GM11168 (cell line): ENCODE measurements around the gene TRAF3IP3.

ENCODE experiments used
- in situ Hi-C: fragments of 300-500 bp; cut with MboI; formaldehyde crosslinking; loops from one replicate; pipeline ENCODE4 v1.12.0; 2022; ENCODE audit warnings: low sequenced_read_pairs; ENCODE audit not compliant: unreplicated experiment

Gene TRAF3IP3, protein sequence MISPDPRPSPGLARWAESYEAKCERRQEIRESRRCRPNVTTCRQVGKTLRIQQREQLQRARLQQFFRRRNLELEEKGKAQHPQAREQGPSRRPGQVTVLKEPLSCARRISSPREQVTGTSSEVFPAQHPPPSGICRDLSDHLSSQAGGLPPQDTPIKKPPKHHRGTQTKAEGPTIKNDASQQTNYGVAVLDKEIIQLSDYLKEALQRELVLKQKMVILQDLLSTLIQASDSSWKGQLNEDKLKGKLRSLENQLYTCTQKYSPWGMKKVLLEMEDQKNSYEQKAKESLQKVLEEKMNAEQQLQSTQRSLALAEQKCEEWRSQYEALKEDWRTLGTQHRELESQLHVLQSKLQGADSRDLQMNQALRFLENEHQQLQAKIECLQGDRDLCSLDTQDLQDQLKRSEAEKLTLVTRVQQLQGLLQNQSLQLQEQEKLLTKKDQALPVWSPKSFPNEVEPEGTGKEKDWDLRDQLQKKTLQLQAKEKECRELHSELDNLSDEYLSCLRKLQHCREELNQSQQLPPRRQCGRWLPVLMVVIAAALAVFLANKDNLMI

DNA sequence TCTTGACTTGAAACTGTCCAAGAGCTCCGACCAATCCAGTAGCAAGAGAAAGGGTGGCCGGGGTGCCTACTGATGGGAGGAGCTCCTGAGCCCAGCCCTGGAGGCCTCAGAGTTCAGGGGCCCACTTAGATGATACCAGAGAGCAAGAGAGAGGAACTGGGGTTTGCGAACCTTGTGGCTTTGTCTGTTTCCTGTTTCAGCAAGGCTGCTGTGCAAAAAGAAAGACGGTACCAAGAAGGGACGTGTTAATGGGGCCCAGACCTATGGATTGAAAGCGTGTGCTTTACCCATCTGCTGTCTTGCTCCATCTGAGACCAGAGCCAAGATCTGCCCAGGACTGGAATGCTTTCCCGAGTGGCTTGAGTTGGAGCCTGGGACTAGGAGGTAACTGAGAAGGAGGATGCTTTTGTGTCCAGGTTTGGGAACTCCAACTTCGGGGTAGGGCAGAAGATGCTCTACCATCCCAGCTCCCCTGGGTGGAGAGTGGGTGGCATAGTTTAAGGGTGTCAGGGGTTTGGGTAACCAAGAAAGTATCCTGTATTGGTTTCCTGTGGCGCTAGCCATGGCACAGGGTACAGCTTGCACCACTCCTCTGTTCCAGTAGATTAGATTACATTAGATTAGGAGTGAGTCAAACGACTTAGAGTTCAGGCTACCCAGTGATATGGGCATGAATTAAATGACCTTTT, at the start of gene TRAF3IP3:
TRAF3IP3 (plus strand) TSS at position 128 of the 689 bp plus-strand sequence. CDS start 3,987 bp downstream, outside the sequence.
- in situ Hi-C loops, result no loop called here

DNA sequence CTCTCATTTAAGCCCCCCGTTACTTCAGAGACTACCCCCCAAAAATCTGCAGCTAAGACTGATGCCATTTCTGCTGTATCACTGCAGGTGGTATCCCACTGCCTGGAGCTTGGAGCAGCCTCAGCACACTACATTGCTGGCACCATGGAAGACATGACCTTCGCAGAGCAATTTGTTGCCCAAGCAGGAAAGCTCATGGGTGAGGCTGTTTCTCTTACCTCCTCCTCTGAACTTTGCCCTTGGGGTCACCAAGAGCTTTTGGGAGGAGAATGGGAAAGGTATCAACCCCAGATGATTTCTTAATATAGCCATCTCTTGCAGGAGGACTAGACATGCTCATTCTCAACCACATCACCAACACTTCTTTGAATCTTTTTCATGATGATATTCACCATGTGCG, 49.2 kb upstream of the TRAF3IP3 start:
- in situ Hi-C loops, result no loop called here

DNA sequence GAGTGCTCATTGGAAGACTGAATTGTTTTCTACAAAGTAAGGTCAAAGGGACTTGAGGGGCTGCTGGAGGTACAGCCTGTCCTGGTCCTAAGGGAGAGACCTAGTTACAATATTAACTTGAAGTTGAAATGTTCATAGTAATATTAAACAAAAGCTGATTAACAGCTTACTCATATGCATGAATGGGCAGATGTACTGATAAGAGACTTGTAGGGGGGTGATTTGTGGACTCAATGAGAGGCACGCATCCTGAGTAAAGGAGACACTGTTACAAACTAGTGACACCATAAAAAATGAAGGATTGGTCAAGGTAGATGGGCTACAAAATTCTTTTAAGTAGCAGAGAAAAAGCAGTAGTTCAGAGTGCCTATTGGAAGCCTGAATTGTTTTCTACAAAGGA, 48.5 kb upstream of the TRAF3IP3 start:
- in situ Hi-C loops, result no loop called here

DNA sequence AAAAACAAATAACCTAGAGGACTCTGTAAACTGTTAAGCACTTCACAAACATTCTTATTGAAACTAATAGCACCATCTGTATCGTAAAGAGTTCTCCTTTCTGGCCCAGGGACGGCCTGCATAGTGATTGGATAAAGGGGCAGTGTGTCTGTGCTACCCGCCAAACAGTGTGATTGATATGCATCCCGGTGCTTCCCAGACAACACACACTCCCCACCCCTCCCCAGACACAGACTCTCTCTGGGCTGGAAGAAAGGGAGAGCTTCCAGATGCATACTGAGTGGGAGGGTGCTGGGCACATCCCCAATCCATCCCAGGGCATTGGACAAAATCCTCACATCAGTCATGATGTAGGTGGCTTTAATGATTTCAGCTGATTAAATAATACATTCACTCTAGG, 47.6 kb upstream of the TRAF3IP3 start:
- in situ Hi-C loops, result no loop called here

DNA sequence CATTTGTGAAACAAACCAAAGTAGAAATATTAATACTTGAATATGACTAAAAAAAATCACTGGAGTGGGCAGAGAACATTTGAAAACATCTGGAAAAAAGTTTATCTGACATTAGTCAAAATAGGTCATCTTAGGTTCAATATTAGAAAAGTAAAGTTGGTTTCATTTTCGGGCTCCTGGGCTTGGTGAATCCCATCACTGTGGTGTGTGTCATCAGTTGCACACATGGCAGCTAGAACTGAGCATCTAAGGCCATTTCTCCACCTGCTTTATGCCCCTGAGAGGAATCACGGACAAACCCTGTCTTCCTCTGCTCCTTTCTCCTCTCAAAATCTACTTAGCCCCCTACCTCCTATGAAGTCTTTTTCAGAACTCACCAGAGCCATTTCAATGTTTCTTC, 45.8 kb upstream of the TRAF3IP3 start:
- in situ Hi-C loops, result no loop called here

DNA sequence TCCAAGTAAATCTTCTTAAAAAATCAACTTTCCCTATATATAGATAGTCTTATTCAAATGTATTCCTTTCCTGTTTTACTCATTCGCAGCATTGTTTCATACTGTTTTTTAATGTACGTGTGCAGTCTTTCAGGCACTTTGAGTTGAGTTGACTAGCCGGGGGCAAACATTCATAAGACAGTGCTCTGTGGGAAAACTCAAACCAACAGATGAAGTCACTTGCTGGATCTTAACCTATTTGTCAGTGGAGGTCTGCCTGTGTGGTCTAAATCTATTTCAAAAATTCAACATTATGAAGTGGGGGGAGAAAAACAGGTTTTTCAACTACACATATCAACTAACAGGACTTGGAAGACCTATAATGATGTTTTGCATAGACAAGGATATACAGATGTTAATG, 45.0 kb upstream of the TRAF3IP3 start:
- in situ Hi-C loops, result no loop called here

DNA sequence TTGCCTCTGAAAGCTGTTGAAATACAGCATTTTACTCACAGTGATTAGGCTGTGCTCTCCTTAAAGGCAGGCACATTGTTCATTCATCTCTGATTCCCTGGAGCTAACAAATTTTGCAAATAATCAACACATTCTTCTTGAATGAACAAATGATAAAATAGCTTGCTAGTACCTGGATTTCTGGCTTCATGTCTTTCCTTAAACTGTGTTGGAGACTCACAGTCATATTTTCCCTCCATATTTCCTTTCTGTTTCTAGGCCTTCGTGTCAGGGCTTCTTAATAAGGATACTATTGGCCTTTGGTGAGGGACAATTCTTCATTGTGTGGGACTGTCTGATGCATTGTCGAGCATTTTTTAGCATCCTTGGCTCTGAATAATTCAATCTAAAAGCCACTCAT, 41.5 kb upstream of the TRAF3IP3 start:
- in situ Hi-C loops, result no loop called here

DNA sequence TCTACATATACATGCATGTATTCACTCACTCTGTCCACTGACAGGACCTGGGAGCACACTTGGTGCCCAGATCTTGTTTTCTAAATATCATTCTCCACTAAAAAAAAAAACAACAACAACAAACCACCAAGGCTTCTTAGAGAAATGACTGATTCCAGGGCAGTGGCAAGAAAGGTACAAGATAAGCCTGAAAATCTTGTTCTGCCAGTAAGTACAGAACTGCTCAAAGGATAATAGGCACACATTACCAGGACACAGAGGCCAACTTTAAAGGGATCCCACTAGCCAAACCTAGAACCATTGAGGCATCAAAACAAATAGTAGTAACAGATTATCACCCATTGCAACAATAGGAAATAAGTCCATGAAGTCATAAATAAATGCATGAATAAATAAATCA, 40.5 kb upstream of the TRAF3IP3 start:
- in situ Hi-C loops, result no loop called here

DNA sequence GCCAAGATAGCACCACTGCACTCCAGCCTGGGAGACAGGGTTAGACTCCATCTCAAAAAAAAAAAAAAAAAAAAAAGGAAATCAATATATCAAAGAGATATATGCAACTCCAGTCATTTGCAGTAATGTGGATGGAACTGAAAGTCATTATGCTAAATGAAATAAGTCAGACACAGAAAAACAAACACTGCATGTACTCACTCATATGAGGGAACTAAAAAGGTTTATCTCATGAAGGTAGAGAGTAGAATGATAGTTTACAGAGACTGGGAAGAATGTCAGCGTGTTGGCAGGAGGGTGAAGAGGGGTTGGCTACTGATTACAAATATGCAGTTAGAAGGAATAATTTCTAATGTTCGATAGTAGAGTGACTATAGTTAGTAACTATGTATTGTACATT, 38.0 kb upstream of the TRAF3IP3 start:
- in situ Hi-C loops, result no loop called here

DNA sequence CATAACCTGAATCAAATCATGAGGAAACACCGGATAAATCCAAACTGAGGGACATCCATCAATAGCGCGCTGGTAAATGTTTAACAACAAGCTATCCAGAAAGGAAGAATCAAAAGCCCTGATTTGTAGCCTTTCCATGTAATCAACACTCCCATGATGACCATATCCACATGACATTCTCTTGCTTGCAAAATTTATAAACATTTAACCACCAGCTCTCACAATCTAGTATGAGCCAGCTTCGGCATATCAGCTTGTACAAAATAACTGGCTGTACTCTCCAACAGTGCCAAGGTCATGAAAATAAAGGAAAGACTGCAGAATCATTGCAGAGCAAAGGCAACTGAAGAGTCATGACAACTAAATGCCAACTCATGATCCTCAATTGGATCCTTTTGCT, 35.5 kb upstream of the TRAF3IP3 start:
- in situ Hi-C loops, result no loop called here

DNA sequence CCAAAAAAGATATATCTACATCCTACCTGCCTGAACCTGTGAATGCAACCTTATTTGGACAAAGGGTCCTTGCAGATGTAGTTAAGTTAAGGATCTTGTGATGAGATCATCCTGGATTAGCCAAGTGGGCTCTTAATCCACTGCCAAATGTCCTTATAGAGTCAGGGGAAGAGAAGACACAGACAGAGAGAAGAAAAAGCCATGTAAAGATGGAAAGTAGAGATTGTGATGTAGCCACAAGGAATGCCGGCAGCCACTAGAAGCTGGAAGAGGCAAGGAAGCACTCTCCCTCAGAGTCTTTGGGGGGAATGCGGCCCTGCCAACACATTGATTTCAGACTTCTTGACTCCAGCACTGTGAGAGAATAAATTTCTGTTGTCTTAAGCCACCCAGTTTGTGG, 35.0 kb upstream of the TRAF3IP3 start:
- in situ Hi-C loops, result no loop called here

DNA sequence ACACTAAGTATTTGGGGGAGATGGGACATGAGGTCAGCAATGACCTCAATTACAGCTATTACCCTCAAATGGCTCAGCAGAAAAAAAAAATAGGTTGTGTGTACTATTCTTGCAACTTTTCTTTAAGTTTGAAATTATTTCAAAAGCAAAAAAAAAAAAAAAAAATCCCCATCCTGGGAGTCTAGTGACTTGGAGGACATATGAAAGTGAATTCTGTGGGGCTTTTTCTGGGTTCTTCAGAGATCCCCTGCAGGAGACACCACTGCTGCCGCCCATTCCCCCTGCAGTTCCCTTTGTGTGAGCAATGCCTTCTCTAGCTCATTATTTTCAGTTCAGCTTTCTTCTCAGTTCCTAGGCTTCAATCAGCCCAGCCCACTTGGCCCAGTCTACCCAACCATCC, 34.5 kb upstream of the TRAF3IP3 start:
- in situ Hi-C loops, result no loop called here

DNA sequence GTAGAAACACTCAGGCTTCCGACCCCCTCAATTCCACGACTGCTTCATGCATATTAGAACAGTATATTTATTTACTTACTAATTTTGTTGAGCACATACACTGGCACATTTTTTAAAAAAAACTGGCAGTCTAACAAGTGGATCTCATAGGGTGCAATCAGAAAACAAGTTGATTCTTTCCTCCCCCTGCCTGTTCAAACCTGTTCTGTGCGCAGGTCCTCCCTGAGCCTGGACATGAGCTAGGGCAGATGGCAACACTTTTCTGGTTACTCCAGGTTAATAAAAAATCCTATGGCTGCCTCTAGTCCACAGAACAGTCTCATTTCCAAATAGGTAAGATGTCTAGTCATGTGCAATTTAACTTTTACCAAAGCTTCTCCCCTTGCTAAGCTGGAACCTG, 32.6 kb upstream of the TRAF3IP3 start:
- in situ Hi-C loops, result no loop called here

DNA sequence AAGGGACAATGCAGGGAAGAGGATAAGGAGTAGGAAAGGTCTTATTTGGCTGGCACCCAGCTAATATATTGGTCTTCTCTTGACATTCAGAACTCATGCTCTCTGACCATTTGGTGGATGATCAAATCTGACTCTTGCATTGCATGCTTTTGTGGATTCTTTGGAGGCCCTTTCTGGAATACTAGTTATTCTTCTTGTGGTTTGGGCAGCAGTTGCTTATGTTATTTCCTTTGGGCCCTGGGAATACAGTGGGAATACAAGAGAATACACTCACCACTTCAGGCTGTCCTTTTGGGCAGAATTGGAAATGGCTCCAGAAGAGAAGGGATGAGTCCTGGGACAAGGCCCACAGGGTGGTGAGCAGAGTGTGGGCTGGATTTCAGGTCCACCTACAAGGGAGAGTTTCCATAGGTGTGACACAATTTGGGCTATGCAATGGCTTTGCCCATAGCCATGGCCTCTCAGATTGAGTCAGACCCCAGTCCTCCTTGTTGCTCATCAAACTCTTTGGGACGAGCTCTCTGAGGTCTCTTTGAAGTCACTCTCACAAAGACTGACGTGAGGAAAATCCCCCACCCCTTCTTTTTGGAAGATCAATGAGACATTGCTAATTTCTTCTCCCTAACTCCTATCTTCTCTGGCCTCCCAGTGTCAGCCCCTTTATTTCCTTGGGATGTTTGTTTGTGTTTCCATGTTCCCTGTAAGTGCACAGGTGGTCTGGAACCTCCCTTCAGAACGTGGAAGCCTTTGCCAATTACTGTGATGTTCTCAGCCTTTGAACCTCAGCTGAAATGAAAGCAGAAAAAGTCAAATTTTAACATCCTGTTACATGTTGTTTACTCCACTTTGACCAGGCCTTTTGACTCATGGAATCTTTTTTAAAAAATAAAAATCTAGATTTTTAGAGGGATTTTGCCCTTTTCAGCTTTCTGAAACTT, 31.8 kb upstream of the TRAF3IP3 start:
- in situ Hi-C loops, result no loop called here

DNA sequence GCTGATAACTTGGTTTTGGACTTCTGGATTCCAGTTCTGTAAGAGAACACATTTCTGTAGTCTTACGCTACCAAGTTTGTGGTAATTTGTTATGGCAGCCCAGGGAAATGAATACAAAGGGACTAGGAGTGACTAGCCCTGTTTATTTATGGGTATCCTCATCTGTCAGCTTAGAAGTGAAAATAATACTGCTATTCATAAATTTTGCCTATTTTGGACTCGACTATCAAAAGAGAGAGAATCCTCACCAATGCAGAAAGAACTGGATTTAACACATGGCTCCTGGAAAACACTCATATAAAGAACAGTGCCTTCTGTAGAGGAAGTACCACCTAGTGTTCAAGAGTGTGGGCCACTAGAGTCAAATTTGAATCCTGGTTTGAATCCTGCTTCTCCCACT, 28.6 kb upstream of the TRAF3IP3 start:
- in situ Hi-C loops, result no loop called here

DNA sequence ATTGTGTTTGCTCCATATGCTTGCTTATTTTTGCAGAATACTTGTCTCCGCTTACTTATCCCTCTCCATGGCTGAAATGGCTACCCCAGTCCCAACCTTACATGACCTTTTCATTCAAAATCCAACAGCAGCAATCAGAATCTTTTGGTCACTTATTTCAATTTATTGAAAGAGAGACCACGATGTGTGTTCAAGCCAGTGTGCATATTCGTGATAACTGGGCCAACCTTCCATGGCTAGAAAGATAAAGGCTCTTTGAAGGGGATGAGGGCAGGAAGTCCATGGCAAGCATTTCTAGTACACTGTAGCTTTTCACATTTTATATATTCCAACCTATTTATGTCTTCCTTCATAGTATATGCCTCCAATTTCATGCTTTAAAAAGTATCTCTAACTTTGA, 28.1 kb upstream of the TRAF3IP3 start:
- in situ Hi-C loops, result no loop called here

DNA sequence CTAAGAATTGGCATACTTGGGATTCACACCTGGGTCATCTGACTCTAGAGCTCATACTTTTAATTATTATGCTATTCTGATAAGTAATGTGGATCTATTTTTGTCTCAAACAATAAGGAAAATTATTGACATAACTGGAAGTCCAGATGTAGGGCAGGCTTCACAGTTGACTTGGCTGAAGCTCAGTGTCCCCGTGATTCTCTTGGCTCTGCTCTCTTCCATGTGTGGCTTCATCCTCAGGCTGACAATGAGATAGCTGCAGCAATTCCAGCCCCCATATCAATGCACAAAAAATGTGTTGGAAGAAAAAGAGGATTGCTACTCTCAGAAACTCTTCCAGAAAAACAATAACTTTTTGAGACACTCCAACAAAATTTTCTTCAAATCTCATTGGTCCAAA, 27.4 kb upstream of the TRAF3IP3 start:
- in situ Hi-C loops, result no loop called here

DNA sequence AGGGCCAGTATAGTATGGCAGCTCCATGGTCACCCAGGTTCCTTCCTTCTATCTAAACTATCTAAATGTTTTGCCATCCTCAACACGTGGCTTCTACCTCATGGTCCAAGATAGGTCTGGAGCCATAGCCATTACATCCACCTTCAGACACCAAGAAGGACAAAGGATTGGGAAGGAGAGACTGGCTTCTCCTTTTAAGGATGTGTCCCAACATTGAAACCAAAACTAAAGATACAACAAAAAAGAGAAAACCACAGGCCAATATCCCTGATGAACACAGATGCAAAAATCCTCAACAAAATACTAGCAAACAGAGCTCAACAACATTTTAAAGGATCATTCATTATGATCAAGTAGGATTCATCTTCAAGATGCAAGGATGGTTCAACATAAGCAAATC, 26.4 kb upstream of the TRAF3IP3 start:
- in situ Hi-C loops, result no loop called here

DNA sequence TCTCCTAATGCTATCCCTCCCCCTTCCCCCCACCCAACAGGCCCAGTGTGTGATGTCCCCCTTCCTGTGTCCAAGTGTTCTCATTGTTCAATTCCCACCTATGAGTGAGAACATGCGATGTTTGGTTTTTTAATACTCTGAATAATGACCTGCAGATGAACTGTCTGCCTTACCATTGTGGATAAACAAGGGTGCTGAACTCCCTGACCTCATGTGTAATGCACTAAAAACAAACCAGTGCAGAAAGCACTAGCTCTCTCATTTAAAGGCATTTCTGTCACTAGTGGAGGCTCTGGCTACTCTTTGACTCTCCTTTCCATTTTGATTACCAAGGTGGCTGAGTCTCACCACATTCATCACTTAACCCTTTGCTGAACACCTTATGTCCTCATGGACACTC, 23.1 kb upstream of the TRAF3IP3 start:
- in situ Hi-C loops, result no loop called here

DNA sequence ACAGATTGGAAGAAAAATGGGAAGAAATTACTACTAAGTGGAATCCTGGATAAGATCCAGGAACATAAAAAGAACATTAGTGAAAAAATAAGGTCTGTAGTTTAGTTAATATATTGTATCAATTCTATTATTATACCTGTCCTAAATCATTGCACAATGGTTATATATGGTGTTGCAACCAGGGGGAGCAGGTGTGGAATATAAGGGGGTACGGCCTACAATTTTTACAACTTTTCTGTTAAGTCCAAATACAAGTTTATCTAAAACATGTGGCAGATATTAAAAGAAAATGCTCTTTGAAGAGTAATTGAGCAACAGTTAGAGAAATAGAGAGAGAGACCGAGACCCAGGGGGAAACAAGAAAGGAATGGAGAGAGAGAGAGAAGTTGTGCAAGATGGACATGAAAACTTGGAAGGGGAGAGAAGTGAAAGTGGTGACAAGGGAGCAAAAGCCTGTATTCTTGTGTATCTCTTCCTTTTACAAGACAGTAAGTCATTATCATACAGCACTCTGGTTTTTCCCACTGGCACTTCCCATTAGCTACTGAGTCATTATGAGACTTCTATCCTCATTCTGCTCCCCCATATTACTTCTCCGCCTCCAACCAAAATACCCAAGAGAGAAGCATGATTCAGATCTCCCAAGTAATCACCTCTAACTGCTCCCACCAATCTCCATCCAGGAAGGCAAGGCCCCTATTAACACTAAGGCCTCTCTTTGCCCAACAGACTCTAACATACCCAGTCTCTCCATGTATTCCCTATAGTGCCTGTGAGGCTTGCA, 22.3 kb upstream of the TRAF3IP3 start:
- in situ Hi-C loops, result no loop called here
